GM23338 (cell line): Measurements from ENCODE around the gene TOMM40L. TPM values are rescaled to one million over a fixed set of nuclear protein-coding genes. Genes with fewer than 3 reads are reported as not detected.
"Not testable (repeated sequence)": the region's sequence is repeated elsewhere in the genome, so short reads cannot be mapped to it uniquely, and the experiment has no call there.

Experiments
- ATAC-seq: fragments of 200-7000 bp; cut with Tn5 transposase; 3 replicates; pipeline ENCODE4 v1.9.1; 2020
- DNase-seq: peaks from one replicate; pipeline ENCODE4 v3.0.0-alpha.2; 2015; ENCODE audit warnings: low spot score
- H2AFZ ChIP-seq: fragments of 200-600 bp; sonication (generic); 2 replicates; pipeline ENCODE4 v1.8.0; 2016; ENCODE audit warnings: antibody characterized with exemption, mild to moderate bottlenecking, moderate library complexity
- H3F3A ChIP-seq: fragments of 200-600 bp; sonication (generic); replicated peaks from 2 replicates; pipeline ENCODE4 v1.8.0; 2017; ENCODE audit warnings: antibody characterized with exemption, mixed run types, low read depth
- H3K27ac ChIP-seq: fragments of 200-600 bp; sonication (generic); 2 replicates; pipeline ENCODE4 v1.6.1; 2016; ENCODE audit warnings: low read depth
- H3K27me3 ChIP-seq: fragments of 200-600 bp; sonication (generic); 2 replicates; pipeline ENCODE4 v1.8.0; 2016; ENCODE audit warnings: mild to moderate bottlenecking, mixed run types, moderate library complexity; ENCODE audit not compliant: insufficient read depth
- H3K36me3 ChIP-seq: fragments of 200-600 bp; sonication (generic); 2 replicates; pipeline ENCODE4 v1.8.0; 2016; ENCODE audit warnings: mild to moderate bottlenecking; ENCODE audit not compliant: insufficient read depth
- H3K4me1 ChIP-seq: fragments of 200-600 bp; sonication (generic); 2 replicates; pipeline ENCODE4 v1.8.0; 2016; ENCODE audit warnings: mild to moderate bottlenecking, moderate library complexity; ENCODE audit not compliant: insufficient read depth
- H3K4me2 ChIP-seq: fragments of 200-600 bp; sonication (generic); 2 replicates; pipeline ENCODE4 v1.7.1; 2017; ENCODE audit warnings: mixed run types
- H3K4me3 ChIP-seq: fragments of 200-600 bp; sonication (generic); 2 replicates; pipeline ENCODE4 v1.6.1; 2016; ENCODE audit warnings: mixed run types
- H3K79me2 ChIP-seq: fragments of 200-600 bp; sonication (generic); replicated peaks from 2 replicates; pipeline ENCODE4 v1.8.0; 2017; ENCODE audit warnings: mild to moderate bottlenecking; ENCODE audit not compliant: insufficient read depth
- H3K9me2 ChIP-seq: fragments of 200-600 bp; sonication (generic); 2 replicates; pipeline ENCODE4 v1.8.0; 2017; ENCODE audit not compliant: insufficient read depth
- H4K20me1 ChIP-seq: fragments of 200-600 bp; sonication (generic); replicated peaks from 2 replicates; pipeline ENCODE4 v1.8.0; 2017; ENCODE audit warnings: mild to moderate bottlenecking; ENCODE audit not compliant: insufficient read depth
- H3K27ac Mint-ChIP-seq: 2 replicates; pipeline ENCODE4 v1.8.0; 2020; ENCODE audit warnings: inconsistent platforms, mild to moderate bottlenecking, moderate library complexity, mixed read lengths
- H3K27me3 Mint-ChIP-seq: 3 replicates; pipeline ENCODE4 v1.8.0; 2022; ENCODE audit warnings: low read depth, mild to moderate bottlenecking, moderate library complexity, mixed read lengths, inconsistent platforms; ENCODE audit not compliant: insufficient read depth, poor library complexity
- H3K36me3 Mint-ChIP-seq: 3 replicates; pipeline ENCODE4 v1.8.0; 2021; ENCODE audit warnings: low read depth, mild to moderate bottlenecking, inconsistent platforms, moderate library complexity, mixed read lengths
- H3K4me1 Mint-ChIP-seq: 3 replicates; pipeline ENCODE4 v1.8.0; 2020; ENCODE audit warnings: mild to moderate bottlenecking, inconsistent platforms, mixed read lengths
- H3K4me3 Mint-ChIP-seq: 3 replicates; pipeline ENCODE4 v1.8.0; 2021; ENCODE audit warnings: moderate library complexity, mild to moderate bottlenecking, inconsistent platforms, mixed read lengths
- H3K9me3 Mint-ChIP-seq: 3 replicates; pipeline ENCODE4 v1.8.0; 2020; ENCODE audit warnings: moderate library complexity, mild to moderate bottlenecking, inconsistent platforms, mixed read lengths
- CREB1 ChIP-seq: fragments of 250-450 bp; sonication (Bioruptor Pico); IDR thresholded peaks from 2 replicates; pipeline ENCODE4 v1.5.0; 2020; ENCODE audit warnings: low read depth, mild to moderate bottlenecking, moderate library complexity
- EZH2 ChIP-seq: fragments of 200-600 bp; sonication (generic); IDR thresholded peaks from one replicate; pipeline ENCODE4 v1.8.0; 2017; ENCODE audit warnings: antibody characterized with exemption, mild to moderate bottlenecking, low read depth; ENCODE audit not compliant: unreplicated experiment
- EZH2phosphoT487 ChIP-seq: fragments of 200-600 bp; sonication (generic); IDR thresholded peaks from one replicate; pipeline ENCODE4 v1.8.1; 2018; ENCODE audit warnings: antibody characterized with exemption; ENCODE audit not compliant: unreplicated experiment
- JUNB ChIP-seq: IDR thresholded peaks from one replicate; pipeline ENCODE4 v1.6.1; 2016; ENCODE audit warnings: antibody characterized with exemption; ENCODE audit not compliant: unreplicated experiment
- NANOG ChIP-seq: IDR thresholded peaks from 2 replicates; pipeline ENCODE4 v1.6.1; 2016; ENCODE audit warnings: antibody characterized with exemption, borderline replicate concordance
- POLR2AphosphoS5 ChIP-seq: IDR thresholded peaks from 2 replicates; pipeline ENCODE4 v1.6.1; 2016; ENCODE audit warnings: antibody characterized with exemption, low read depth
- STAT1 ChIP-seq: IDR thresholded peaks from one replicate; pipeline ENCODE4 v1.6.1; 2016; ENCODE audit warnings: antibody characterized with exemption; ENCODE audit not compliant: unreplicated experiment
- ZNF114 ChIP-seq: fragments of 250-450 bp; sonication (Bioruptor Pico); IDR thresholded peaks from 2 replicates; pipeline ENCODE4 v1.5.0; 2020; ENCODE audit warnings: mild to moderate bottlenecking, moderate library complexity
- ZNF331 ChIP-seq: fragments of 250-450 bp; sonication (Bioruptor Pico); IDR thresholded peaks from 2 replicates; pipeline ENCODE4 v1.5.0; 2020; ENCODE audit warnings: low read depth, mild to moderate bottlenecking, moderate library complexity
- ZNF462 ChIP-seq: fragments of 250-450 bp; sonication (Bioruptor Pico); IDR thresholded peaks from 2 replicates; pipeline ENCODE4 v1.5.0; 2020; ENCODE audit warnings: mild to moderate bottlenecking, moderate library complexity
- polyA plus RNA-seq: library from polyadenylated mRNA; unstranded; fragments of >200 nt; fragmentation: Nextera tagmentation; extraction: Ambion mirVana; gene quantifications from 2 replicates; pipeline ENCODE4 v1.2.1, GENCODE V29; 2016
- total RNA-seq: library from RNA; depleted of rRNA; stranded (reverse); fragments of >200 nt; shearing (Covaris generic); gene quantifications from 2 replicates; pipeline ENCODE4 v1.2.3, GENCODE V29; 2014
- TF ChIP-seq, protein P1 (sequence below): IDR thresholded peaks from 2 replicates; pipeline ENCODE4 v1.6.1; 2016; ENCODE audit warnings: antibody characterized with exemption

The TOMM40L gene
- total and polyA plus RNA-seq, 2 experiments from 2014 or later = 6.8 to 12.9 TPM

- no peaks in the 10 kb centered on the region for H3K36me3 Mint-ChIP-seq
- DNase-seq (no peak), ATAC-seq (no peak)
- Histone ChIP-seq H2AFZ (no peak overlapping the region), H4K20me1 (no peaks in the 10 kb centered on the region), H3K79me2 (no peaks in the 10 kb centered on the region), H3F3A (no peaks in the 10 kb centered on the region), H3K27ac (no peak overlapping the region), H3K4me1 (no peaks in the 10 kb centered on the region), H3K27me3 (no peaks in the 10 kb centered on the region), H3K4me2 (no peak overlapping the region), H3K9me2 (peaks cover 3% of the 10 kb centered on the region; the same call in 1 of the 2 replicates), H3K36me3 (no peaks in the 10 kb centered on the region), H3K4me3 (no peak overlapping the region)
- no peak for TF ChIP-seq POLR2AphosphoS5
- H3K4me3 Mint-ChIP-seq = no peak overlapping the region
- no peaks in the 10 kb centered on the region for H3K4me1 Mint-ChIP-seq
- H3K27me3 Mint-ChIP-seq = peaks cover 2% of the 10 kb centered on the region
- no peak overlapping the region for H3K27ac Mint-ChIP-seq
- peaks cover 2% of the 10 kb centered on the region; the same call in 1 of the 3 replicates for H3K9me3 Mint-ChIP-seq
Measured at GRCh38 chr1:161244888-161245287, 19.0 kb downstream of the TOMM40L start.

DNA sequence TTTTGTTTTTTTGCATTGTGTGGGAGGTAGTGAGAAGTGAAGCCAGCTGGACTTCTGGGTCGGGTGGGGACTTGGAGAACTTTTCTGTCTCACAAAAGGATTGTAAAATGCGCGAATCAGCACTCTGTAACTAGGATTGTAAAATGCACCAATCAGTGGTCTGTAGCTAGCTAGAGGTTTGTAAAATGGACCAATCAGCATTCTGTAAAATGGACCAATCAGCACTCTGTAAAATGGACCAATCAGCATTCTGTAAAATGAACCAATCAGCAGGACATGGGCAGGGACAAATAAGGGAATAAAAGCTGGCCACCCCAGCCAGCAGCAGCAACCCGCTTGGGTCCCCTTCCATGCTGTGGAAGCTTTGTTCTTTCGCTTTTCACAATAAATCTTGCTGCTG lies 24.2 kb downstream of the TOMM40L start:
- not testable (repeated sequence) for H3K27me3 ChIP-seq, H3K4me1 Mint-ChIP-seq, H3K4me2 ChIP-seq, H3K4me3 ChIP-seq, H3K27ac ChIP-seq, H3K27me3 Mint-ChIP-seq, H4K20me1 ChIP-seq, H3K9me2 ChIP-seq, H3F3A ChIP-seq, H3K36me3 ChIP-seq, DNase-seq, H3K4me1 ChIP-seq, ATAC-seq, H3K27ac Mint-ChIP-seq, H3K9me3 Mint-ChIP-seq, H3K36me3 Mint-ChIP-seq, H3K79me2 ChIP-seq, H3K4me3 Mint-ChIP-seq
- H2AFZ ChIP-seq = peak overlapping the region; percentile 98

DNA sequence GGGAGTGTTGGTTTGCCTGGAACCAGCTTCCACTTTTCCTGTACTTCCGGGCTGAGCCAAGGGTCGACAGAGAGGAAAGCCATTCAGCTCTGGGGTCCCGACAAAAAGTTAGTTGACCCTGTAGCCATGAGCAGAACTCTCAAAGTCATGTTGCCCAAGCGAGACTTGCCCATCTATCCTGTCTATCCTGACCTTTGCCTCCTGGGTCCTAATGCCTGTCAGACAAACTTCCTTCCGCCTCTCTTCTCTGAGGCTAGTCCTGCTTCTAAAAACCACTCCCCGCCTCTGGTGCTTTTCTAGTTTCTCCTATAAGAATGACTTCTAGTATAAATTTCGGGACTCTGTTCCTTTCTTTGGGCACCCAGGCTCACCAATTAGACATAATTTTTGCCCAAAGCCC lies 25.0 kb downstream of the TOMM40L start:
- H3K27ac Mint-ChIP-seq = no peak overlapping the region
- no peak for TF ChIP-seq NANOG
- TF ChIP-seq ZNF462 (CRISPR knock-in tag) = no peak
- TF ChIP-seq, protein P1, sequence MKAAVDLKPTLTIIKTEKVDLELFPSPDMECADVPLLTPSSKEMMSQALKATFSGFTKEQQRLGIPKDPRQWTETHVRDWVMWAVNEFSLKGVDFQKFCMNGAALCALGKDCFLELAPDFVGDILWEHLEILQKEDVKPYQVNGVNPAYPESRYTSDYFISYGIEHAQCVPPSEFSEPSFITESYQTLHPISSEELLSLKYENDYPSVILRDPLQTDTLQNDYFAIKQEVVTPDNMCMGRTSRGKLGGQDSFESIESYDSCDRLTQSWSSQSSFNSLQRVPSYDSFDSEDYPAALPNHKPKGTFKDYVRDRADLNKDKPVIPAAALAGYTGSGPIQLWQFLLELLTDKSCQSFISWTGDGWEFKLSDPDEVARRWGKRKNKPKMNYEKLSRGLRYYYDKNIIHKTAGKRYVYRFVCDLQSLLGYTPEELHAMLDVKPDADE = no peak
- TF ChIP-seq CREB1 (CRISPR knock-in tag) = no peak
- no peak for TF ChIP-seq EZH2phosphoT487
- no peak for TF ChIP-seq EZH2
- no peak for TF ChIP-seq ZNF331
- no peak for TF ChIP-seq ZNF114 (CRISPR knock-in tag)
- no peak for TF ChIP-seq POLR2AphosphoS5
- no peak for TF ChIP-seq JUNB
- no peak for TF ChIP-seq STAT1

More for the DNA sequence above, 25.0 kb downstream of the TOMM40L start:
- Histone ChIP-seq H3F3A (0 out of 2 replicates have a peak, but pooled peaks cover 3% of the 10 kb centered on the region), H2AFZ (peak overlapping the region; percentile 98), H4K20me1 (no peaks in the 10 kb centered on the region), H3K27me3 (no peaks in the 10 kb centered on the region), H3K4me2 (0 out of 2 replicates have a peak overlapping the region, but pooled peaks have one; percentile 20), H3K4me1 (no peaks in the 10 kb centered on the region), H3K79me2 (no peaks in the 10 kb centered on the region), H3K9me2 (no peaks in the 10 kb centered on the region; the same call in 1 of the 2 replicates), H3K27ac (no peak overlapping the region), H3K4me3 (no peak overlapping the region), H3K36me3 (no peaks in the 10 kb centered on the region)
- Mint-ChIP-seq H3K4me1 (no peaks in the 10 kb centered on the region), H3K4me3 (no peak overlapping the region), H3K27me3 (no peaks in the 10 kb centered on the region), H3K36me3 (no peaks in the 10 kb centered on the region), H3K9me3 (peaks cover 8% of the 10 kb centered on the region; the same call in 2 of the 3 replicates)
- DNase-seq (peak; percentile 47), ATAC-seq (no peak)
